Stimulated activated CD4-positive, alpha-beta T cell treated with anti-CD3 and anti-CD28 coated beads, Interleukin-12 subunit alpha, Interleukin-12 subunit beta, amount 100 ng/mL, for 4 hours (primary cell): ENCODE results near the gene ZNF555.
"Not testable (repeated sequence)": the region's sequence is repeated elsewhere in the genome, so short reads cannot be mapped to it uniquely, and the experiment has no call there.

Experiments
- DNase-seq: peaks from one replicate; pipeline ENCODE4 v3.0.0-alpha.2; 2020

ZNF555 gene

GRCh38 chr19:2872175-2872574 lies 30.9 kb downstream of the ZNF555 start:
- peak; percentile 8 for DNase-seq

GRCh38 chr19:2877398-2878331 lies 36.4 kb downstream of the ZNF555 start:
- DNase-seq = no peak

- DNase-seq = no peak
Measured at GRCh38 chr19:2883686-2884439, 42.6 kb downstream of the ZNF555 start.

GRCh38 chr19:2885736-2886135 lies 44.5 kb downstream of the ZNF555 start:
- no peak for DNase-seq

GRCh38 chr19:2887391-2887914 lies 46.2 kb downstream of the ZNF555 start:
- no peak for DNase-seq

GRCh38 chr19:2888731-2889224 lies 47.5 kb downstream of the ZNF555 start:
- peak; percentile 59 for DNase-seq

- DNase-seq = not testable (repeated sequence)
Measured at GRCh38 chr19:2890531-2890930, 49.3 kb downstream of the ZNF555 start.

- no peak for DNase-seq
Measured at GRCh38 chr19:2896694-2897093, 55.4 kb downstream of the ZNF555 start.

- peak; percentile 96 for DNase-seq
Measured at GRCh38 chr19:2900296-2901252, 59.3 kb downstream of the ZNF555 start, which contains the start of gene ZNF57. Gene ZNF57 (plus strand): TSS chr19:2900928. CDS start chr19:2901046, 118 bp downstream.

- no peak for DNase-seq
Measured at GRCh38 chr19:2902590-2903218, 61.4 kb downstream of the ZNF555 start.

- not testable (repeated sequence) for DNase-seq
Measured at GRCh38 chr19:2903326-2903725, 62.1 kb downstream of the ZNF555 start.

GRCh38 chr19:2905918-2906519 lies 64.7 kb downstream of the ZNF555 start:
- no peak for DNase-seq

GRCh38 chr19:2906631-2907195 lies 65.4 kb downstream of the ZNF555 start:
- DNase-seq = no peak
